ENCODE data around the gene TNFRSF9.
A peak's percentile ranks its signal among the peaks of the same experiment; 100 is the strongest.
"Not testable (repeated sequence)": the region's sequence is repeated elsewhere in the genome, so short reads cannot be mapped to it uniquely, and the experiment has no call there.

The TNFRSF9 gene

DNA sequence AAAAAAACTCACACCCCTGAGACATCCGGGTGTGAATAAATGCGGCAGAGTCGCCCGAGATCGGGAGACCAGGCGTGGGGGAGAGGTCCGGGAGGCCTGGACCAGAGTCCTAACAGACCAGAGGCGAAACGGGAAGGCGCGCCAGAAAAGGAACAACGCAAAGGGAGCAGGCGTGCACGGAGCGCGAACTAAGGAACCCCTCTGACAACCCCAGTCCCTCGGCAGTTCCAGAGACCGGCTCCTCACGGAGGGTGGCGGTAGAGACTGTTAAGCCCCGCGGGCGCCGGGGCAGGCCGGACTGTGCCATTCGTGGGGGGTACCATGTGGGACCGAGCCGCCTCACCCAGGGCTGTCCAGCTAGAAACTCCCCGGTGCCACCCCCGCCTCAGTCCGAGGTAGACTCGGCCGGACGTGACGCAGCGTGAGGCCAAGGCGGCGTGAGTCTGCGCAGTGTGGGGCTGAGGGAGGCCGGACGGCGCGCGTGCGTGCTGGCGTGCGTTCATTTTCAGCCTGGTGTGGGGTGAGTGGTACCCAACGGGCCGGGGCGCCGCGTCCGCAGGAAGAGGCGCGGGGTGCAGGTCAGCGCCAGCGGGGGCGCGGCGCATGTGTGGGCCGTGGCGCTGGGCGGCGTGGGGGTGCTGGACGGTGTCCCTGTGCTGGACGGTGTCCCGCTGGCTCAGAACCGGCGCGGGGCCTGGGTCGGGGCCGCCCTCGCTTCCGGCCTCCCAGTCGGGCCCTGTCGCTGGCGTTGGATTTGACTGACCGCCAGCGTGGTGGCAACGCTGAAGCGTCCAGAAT, 20.8 kb upstream of the TNFRSF9 start, which contains the start of gene PARK7:
Gene PARK7 (plus strand): TSS at position 496 of the 798 bp plus-strand sequence. CDS start 1,075 bp downstream, outside the sequence.
- peak; percentile 100 for DNase-seq (ENCODE audit: low read depth)

- no peak for DNase-seq (ENCODE audit: low read depth)
These were observed 20.2 kb upstream of the TNFRSF9 start for GRCh38 chr1:7960867-7961215.

DNA sequence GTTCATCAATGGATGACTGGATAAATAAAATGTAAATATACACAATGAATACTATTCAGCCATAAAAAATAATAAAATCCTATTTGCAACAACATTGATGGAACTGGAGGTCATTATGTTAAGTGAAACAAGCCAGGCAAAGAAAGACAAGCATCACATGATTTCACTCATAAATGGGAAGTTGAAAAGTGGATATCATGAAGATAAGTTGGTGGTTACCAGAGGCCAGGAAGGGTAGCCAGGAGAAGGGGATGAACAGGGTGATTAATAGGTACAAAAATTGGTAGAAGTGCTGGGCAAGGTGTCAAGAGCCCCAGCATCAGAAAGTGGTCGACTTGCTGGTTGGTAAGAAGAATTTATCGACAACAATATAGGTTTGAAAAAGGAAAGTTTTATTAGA, 19.5 kb upstream of the TNFRSF9 start:
- no peak for DNase-seq (ENCODE audit: low read depth)

GRCh38 chr1:7956218-7957032, 15.8 kb upstream of the TNFRSF9 start:
- no peak for DNase-seq (ENCODE audit: low read depth)

GRCh38 chr1:7954683-7955082, 14.0 kb upstream of the TNFRSF9 start:
- no peak for DNase-seq (ENCODE audit: low read depth)

DNA sequence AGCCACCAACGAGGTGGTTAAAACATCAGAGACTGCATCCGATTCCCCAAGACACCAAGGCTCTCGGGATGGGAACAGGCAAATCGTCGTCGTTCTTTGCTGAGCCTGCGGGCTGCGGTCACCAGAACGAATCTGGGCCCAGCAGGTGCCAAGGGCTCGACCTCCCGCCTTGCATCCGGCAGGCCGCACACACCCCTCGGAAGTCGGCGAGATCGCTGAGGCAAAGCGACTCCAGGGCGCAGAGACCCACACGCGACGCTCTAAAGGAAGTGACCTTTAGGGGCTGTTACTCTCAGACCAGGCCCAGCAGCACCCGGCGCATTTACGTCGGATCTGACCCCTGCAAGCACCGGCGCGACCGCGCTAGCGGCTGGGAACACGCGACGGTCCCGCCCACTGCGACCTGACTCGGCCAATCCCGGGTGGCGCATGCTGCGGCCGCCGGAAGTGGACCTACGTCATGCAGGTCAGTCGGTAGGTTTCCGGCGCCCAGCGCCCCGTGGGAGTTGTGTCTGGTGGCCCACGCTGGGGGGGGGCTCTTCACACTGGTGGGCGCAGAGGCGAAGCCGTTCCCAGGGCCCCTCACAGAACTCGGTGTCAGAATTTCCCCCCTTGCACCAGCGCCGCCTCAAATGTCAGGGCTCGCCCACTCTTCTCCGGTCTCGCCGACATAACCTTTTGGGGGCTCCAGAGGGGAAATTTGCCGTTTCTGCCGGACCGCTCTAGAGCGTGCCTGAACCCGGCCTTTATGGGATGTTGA, 13.4 kb upstream of the TNFRSF9 start:
- DNase-seq (ENCODE audit: low read depth), result peak; percentile 33

DNA sequence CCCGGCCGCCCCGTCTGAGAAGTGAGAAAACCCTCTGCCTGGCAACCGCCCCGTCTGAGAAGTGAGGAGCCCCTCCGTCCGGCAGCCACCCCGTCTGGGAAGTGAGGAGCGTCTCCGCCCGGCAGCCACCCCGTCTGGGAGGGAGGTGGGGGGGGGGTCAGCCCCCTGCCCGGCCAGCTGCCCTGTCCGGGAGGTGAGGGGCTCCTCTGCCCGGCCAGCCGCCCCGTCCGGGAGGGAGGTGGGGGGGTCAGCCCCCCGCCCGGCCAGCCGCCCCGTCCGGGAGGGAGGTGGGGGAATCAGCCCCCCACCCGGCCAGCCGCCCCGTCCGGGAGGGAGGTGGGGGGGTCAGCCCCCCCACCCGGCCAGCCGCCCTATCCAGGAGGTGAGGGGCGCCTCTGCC, 12.2 kb upstream of the TNFRSF9 start:
- DNase-seq (ENCODE audit: low read depth), result not testable (repeated sequence)

- peak; percentile 27 for DNase-seq (ENCODE audit: low read depth)
These were observed 8.3 kb upstream of the TNFRSF9 start for GRCh38 chr1:7948960-7949359.

GRCh38 chr1:7943251-7943650, 2.6 kb upstream of the TNFRSF9 start:
- no peak for DNase-seq (ENCODE audit: low read depth)

DNA sequence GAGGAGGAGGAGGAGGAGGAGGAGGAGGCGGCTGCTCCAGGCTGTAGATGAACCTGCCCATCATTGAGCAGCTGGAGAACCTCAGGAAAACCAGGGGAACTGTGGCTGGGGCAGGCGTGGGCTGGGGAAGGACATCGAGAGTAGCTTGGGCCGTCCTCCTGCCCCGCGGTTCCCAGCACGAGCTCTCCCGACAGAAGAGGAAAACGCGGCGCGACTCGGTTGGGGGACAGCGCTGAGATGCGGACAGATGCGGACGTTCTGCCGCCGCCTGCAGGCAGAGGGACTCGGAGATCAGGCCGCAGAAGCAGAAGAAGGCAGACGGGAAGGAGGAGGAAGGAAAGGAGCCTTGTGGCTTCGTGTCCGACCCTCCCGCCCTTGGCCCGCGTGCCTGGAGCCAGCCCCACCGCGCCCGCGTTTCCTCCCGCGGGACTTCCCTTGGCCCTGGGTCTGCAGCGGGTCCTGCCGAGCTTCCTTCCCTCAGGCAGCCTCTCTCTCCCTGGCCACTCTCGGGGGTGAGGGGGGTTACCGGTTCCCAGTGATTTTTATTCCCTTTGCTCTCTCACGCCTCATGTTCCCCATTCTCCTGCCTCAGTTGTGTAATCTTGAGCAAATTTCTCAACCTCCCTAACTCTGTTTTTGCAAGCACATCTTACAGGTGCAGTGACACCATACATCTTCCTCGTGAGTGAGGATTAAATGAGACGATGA, 1.7 kb upstream of the TNFRSF9 start:
- DNase-seq (ENCODE audit: low read depth), result peak; percentile 10

- DNase-seq (ENCODE audit: low read depth), result no peak
These were observed 776 bp upstream of the TNFRSF9 start for GRCh38 chr1:7941437-7941793.

DNA sequence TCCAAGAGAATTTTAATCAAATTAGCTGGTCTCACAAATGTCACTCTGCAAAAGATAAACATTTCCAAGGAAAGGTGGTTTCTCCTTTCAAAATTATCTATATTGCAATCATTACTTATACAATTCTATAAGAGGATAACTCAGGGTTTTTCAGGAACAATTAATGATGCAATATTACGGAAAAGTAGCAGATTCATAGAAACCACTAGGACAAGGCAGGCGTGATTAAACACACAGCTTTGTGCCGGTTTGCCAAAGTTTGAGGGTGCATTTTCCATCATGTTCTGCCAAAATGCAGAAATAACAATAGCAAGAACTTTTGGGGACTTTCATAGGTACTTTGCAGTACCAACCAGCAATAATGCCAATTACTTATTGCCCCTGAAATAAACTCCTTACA, 605 bp downstream of the TNFRSF9 start:
- DNase-seq (ENCODE audit: low read depth), result no peak

GRCh38 chr1:7938070-7938469, 2.6 kb downstream of the TNFRSF9 start:
- DNase-seq (ENCODE audit: low read depth), result no peak

DNA sequence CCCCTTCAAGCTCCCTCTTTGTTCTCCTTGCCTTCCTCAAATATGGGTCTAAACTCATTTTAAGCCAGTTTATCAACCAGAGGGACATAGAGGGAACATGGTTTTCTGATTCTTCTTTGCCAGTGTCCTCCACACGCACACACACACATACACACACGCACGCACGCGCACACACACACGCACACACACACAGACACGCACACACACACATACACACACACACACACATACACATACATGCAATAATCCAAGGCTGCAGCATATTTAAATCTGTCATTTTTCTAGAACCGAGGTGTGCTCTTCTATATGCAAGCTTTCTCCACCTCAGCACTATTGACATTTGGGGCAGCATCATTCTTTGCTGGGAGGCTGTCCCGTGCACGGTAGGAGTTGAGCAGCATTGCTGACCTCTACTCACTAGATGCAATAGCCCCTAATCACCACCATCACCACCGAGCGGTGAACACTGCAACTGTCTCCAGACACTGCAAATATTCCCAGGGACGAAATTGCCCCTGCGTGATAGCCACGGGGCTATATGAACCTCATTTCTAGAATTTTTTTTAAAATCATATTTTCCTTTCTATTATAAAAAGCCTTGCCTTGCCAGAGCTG, 8.0 kb downstream of the TNFRSF9 start:
- DNase-seq (ENCODE audit: low read depth), result no peak

GRCh38 chr1:7931446-7931812, 9.2 kb downstream of the TNFRSF9 start:
- no peak for DNase-seq (ENCODE audit: low read depth)

- DNase-seq (ENCODE audit: low read depth), result no peak
These were observed 9.8 kb downstream of the TNFRSF9 start for GRCh38 chr1:7930645-7931445.

DNA sequence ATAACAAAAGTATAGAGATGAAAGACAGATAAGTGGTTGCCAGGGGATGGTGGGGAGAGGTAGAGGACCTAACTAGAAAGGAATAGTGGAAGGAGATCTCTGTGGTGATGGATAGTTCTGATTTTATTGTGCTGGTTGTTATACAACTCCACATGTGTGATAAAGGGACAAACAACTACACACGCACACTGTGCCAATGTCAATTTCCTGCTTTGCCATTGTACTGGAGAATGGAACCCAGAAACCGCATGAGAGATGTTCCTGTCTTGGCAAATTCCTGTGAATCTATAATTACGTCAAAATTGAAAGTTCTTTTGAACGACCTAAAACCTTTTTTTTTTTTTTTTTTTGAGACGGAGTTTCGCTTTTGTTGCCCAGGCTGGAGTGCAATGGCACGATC, 11.0 kb downstream of the TNFRSF9 start:
- DNase-seq (ENCODE audit: low read depth), result no peak

- DNase-seq (ENCODE audit: low read depth), result no peak
These were observed 12.4 kb downstream of the TNFRSF9 start for GRCh38 chr1:7928247-7928646.

DNA sequence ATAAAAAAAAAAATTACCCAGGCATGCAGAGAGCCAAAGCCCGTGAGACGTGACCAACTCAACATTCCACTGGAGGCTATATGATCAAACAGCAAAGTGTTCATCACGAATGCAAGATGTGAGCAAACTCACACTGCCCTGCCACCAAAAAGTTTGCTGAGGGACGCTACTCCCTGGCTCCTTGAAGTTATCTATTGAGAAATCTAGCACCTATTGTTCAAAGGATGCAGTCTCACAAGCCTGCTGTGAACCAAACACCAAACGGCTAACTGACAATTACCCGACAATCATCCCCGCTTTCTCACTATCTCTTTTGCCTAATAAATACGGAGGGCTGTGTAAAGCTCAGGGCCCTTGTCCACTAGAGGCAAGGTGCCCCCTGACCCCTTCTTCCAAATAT, 13.6 kb downstream of the TNFRSF9 start:
- DNase-seq (ENCODE audit: low read depth), result not testable (repeated sequence)

DNA sequence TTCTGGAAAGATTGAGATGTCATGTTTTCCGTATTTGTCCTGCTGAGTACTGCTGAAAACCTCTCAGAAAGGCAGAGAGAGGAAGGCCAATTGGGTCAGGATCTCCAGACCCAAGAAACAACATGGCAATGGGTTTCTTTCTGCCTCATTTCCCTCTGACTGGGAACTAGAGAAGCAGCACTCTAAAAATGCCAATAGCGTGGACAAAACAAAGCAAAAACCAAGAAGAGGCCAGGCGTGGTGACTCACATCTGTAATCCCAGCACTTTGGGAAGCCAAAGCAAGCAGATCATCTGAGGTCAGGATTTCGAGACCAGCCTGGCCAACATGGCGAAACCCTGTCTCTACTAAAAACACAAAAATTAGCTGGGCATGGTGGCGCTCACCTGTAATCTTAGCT, 18.3 kb downstream of the TNFRSF9 start:
- no peak for DNase-seq (ENCODE audit: low read depth)

GRCh38 chr1:7921796-7922195, 18.8 kb downstream of the TNFRSF9 start:
- DNase-seq (ENCODE audit: low read depth), result no peak
